ENCODE data around the gene SYMPK. TPM values are rescaled to one million over a fixed set of nuclear protein-coding genes. Genes with fewer than 3 reads are reported as not detected.

SYMPK gene
- total RNA-seq, result 10 to 100 TPM; 22.2 to 87.8 (median 39.2) TPM

- peak; percentile 88 to 96 (median 94) for ATAC-seq (replicated peaks in 6 of 8)
- 0 to 5% (median 0%) methylated on average over 2 to 17 of the region's 65 CpGs; no CpG with 5 or more reads in 1 of the 10 experiments for WGBS, 10 experiments
These were observed at the start of gene SYMPK for GRCh38 chr19:45862564-45863334. Gene SYMPK (minus strand): TSS chr19:45863147. CDS start chr19:45854495, 8,652 bp downstream.

GRCh38 chr19:45911291-45911690 lies 48.3 kb upstream of the SYMPK start:
- no peak for ATAC-seq (replicated peaks in 6 of 8)
- peaks cover 0 to 3% of the 10 kb centered on the region in 2 donors for H3K4me1 ChIP-seq (replicated peaks in 1 of 2)
- H3K4me3 ChIP-seq, result no peak overlapping the region
- in situ Hi-C loops (cut with MboI; ENCODE audit: low pct_unique_long_range_greater_than_20kb in 2 of 9, low sequenced_read_pairs in 9 of 9, unreplicated experiment in 9 of 9), result no loop called here
- no peak overlapping the region for H3K27ac ChIP-seq
- 33 to 100% (median 64%) methylated on average over 1 to 3 of the region's 8 CpGs; no CpG with 5 or more reads in 4 of the 10 experiments for WGBS, 10 experiments

More at GRCh38 chr19:45862564-45863334, at the start of gene SYMPK:
- in situ Hi-C loops (cut with MboI; ENCODE audit: low pct_unique_long_range_greater_than_20kb in 2 of 9, low sequenced_read_pairs in 9 of 9, unreplicated experiment in 9 of 9), result no loop called here
- Histone ChIP-seq H3K4me3 (peak within 1 kb of the TSS; percentile 58 to 96 (median 75)), H3K27ac (peak within 1 kb of the TSS; percentile 93 to 97), H3K4me1 (replicated peaks in 1 of 2) (peaks cover 0 to 6% of the 10 kb centered on the region in 2 donors)

DNA sequence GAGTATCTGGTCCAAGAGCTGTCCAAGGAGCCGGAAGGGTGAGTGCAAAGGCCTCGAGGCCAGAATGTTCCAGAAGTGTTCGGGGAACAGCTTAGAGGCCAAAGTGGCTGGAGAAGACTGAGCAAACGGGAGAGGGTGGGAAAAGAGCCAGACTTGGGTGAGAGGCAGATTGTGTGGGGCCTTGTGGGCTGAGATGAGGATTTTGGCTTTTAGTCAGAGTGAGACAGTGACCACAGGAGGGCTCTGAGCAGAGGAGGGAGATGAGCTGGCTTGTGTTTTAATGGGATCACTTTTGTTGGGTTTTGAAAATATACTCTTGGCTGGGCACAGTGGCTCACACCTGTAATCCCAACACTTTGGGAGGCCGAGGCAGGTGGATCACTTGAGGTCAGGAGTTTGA lies 46.0 kb upstream of the SYMPK start:
- WGBS, 10 experiments, result 38 to 100% (median 85%) methylated on average over 1 to 3 of the region's 5 CpGs; no CpG with 5 or more reads in 4 of the 10 experiments
- Histone ChIP-seq H3K4me3 (no peak overlapping the region), H3K27ac (no peak overlapping the region), H3K4me1 (replicated peaks in 1 of 2) (peaks cover 0 to 1% of the 10 kb centered on the region in 2 donors)
- no peak for ATAC-seq (replicated peaks in 6 of 8)
- in situ Hi-C loops (cut with MboI; ENCODE audit: low pct_unique_long_range_greater_than_20kb in 2 of 9, low sequenced_read_pairs in 9 of 9, unreplicated experiment in 9 of 9), result no loop called here

DNA sequence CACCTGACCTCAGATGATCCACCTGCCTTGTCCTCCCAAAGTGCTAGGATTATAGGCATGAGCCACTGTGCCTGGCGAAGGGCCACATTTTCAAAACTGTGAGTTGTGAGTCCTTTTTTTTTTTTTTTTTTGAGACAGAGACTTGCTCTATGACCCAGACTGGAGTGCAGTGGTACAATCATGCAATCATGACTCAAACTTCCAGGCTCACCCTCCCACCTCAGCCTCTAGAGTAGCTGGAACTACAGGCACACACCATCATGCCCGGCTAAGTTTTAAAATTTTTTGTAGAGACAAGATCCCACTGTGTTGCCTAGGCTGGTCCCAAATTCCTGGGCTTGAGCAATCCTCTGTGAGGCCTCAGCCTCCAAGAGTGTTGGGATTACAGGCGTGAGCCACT lies 43.3 kb upstream of the SYMPK start:
- in situ Hi-C loops (cut with MboI; ENCODE audit: low pct_unique_long_range_greater_than_20kb in 2 of 9, low sequenced_read_pairs in 9 of 9, unreplicated experiment in 9 of 9), result no loop called here
- Histone ChIP-seq H3K4me3 (no peak overlapping the region), H3K27ac (no peak overlapping the region), H3K4me1 (replicated peaks in 1 of 2) (peaks cover 0 to 5% of the 10 kb centered on the region in 2 donors)
- WGBS, 10 experiments, result 50 to 100% (median 80%) methylated on average over 1 to 2 of the region's 3 CpGs; no CpG with 5 or more reads in 5 of the 10 experiments
- no peak for ATAC-seq (replicated peaks in 6 of 8)

DNA sequence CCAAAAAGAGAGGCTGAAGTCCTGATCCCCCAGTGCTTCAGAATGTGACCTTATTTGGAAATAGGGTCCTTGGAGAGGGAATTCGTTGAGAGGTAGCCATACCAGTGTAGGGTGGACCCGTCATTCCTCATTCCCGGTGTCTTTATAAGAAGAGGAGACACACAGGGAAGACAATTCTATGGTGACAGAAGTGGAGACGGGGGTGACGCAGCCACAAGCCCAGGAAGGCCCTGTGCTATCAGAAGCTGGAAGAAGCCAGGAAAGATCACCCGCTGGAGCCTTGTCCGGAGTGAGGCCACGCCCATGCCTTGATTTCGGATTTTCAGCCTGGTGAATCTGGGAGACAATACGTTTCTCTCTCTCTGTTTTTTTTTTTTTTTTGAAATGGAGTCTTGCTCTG lies 42.1 kb upstream of the SYMPK start:
- Histone ChIP-seq H3K4me3 (no peak overlapping the region), H3K4me1 (replicated peaks in 1 of 2) (peaks cover 6 to 9% of the 10 kb centered on the region in 2 donors), H3K27ac (no peak overlapping the region)
- in situ Hi-C loops (cut with MboI; ENCODE audit: low pct_unique_long_range_greater_than_20kb in 2 of 9, low sequenced_read_pairs in 9 of 9, unreplicated experiment in 9 of 9), result no loop called here
- no peak for ATAC-seq (replicated peaks in 6 of 8)
- 0 to 100% (median 60%) methylated on average over 1 to 10 of the region's 10 CpGs; no CpG with 5 or more reads in 3 of the 10 experiments for WGBS, 10 experiments

GRCh38 chr19:45902651-45903625 lies 40.0 kb upstream of the SYMPK start:
- Histone ChIP-seq H3K4me1 (replicated peaks in 1 of 2) (peaks cover 6 to 9% of the 10 kb centered on the region in 2 donors), H3K4me3 (peak overlapping the region; percentile 48 to 83 (median 62)), H3K27ac (peak overlapping the region; percentile 52 to 78)
- 0% methylated on average over 6 to 14 of the region's 73 CpGs; no CpG with 5 or more reads in 8 of the 10 experiments for WGBS, 10 experiments
- peak; percentile 87 to 90 (median 88) for ATAC-seq (replicated peaks in 6 of 8)
- in situ Hi-C loops (cut with MboI; ENCODE audit: low pct_unique_long_range_greater_than_20kb in 2 of 9, low sequenced_read_pairs in 9 of 9, unreplicated experiment in 9 of 9), result no loop called here

- Histone ChIP-seq H3K4me1 (replicated peaks in 1 of 2) (peaks cover 6 to 9% of the 10 kb centered on the region in 2 donors), H3K4me3 (peak within 1 kb of the TSS; percentile 48 to 83 (median 62)), H3K27ac (peak within 1 kb of the TSS; percentile 71 to 78)
- peak; percentile 1 to 12 (median 4) for ATAC-seq (replicated peaks in 6 of 8)
- WGBS, 10 experiments, result no CpG with 5 or more reads among the region's 47 CpGs
- in situ Hi-C loops (cut with MboI; ENCODE audit: low pct_unique_long_range_greater_than_20kb in 2 of 9, low sequenced_read_pairs in 9 of 9, unreplicated experiment in 9 of 9), result no loop called here
These were observed 39.1 kb upstream of the SYMPK start, which contains the start of gene MYPOP for GRCh38 chr19:45901912-45902650. Gene MYPOP (minus strand): TSS chr19:45902613. CDS start chr19:45901773, 840 bp downstream.

DNA sequence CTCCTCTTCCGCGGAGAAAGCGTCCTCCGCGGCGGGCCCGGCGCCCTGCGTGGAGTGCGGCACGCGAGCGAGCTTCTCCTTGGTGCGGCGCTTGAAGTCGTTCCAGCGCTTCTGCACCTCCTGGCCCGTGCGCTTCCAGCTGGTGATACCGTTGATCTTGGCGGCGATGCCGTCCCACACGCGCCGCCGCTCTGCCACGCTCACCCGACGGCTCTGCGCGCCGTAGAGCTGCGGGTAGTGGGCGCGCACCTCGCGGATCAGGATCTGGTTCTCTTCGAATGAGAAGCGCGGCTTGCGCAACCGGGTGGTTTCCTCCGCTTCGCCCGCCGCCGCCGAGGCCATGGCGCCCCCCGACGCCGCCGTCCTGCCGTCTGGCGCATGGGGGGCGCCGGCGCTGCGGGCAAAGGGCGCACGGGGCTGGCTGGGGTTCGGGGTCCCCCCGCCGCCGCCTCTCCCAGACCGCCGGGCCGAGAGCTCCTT lies 38.5 kb upstream of the SYMPK start:
- in situ Hi-C loops (cut with MboI; ENCODE audit: low pct_unique_long_range_greater_than_20kb in 2 of 9, low sequenced_read_pairs in 9 of 9, unreplicated experiment in 9 of 9), result no loop called here
- 6% methylated on average over 9 of the region's 69 CpGs; no CpG with 5 or more reads in 9 of the 10 experiments for WGBS, 10 experiments
- Histone ChIP-seq H3K4me3 (peak overlapping the region; percentile 48 to 83 (median 62)), H3K4me1 (replicated peaks in 1 of 2) (peaks cover 6 to 9% of the 10 kb centered on the region in 2 donors), H3K27ac (no peak overlapping the region)
- peak in 1 of 8 experiments; percentile 3 for ATAC-seq (replicated peaks in 6 of 8)

- in situ Hi-C loops (cut with MboI; ENCODE audit: low pct_unique_long_range_greater_than_20kb in 2 of 9, low sequenced_read_pairs in 9 of 9, unreplicated experiment in 9 of 9), result no loop called here
- H3K4me3 ChIP-seq, result peak overlapping the region; percentile 48 to 83 (median 62)
- WGBS, 10 experiments, result 56 to 100% (median 82%) methylated on average over 1 to 8 of the region's 22 CpGs; no CpG with 5 or more reads in 3 of the 10 experiments
- no peak overlapping the region for H3K27ac ChIP-seq
- H3K4me1 ChIP-seq (replicated peaks in 1 of 2), result peaks cover 6 to 9% of the 10 kb centered on the region in 2 donors
- no peak for ATAC-seq (replicated peaks in 6 of 8)
These were observed 37.9 kb upstream of the SYMPK start for GRCh38 chr19:45900738-45901431.

GRCh38 chr19:45899919-45900589 lies 37.1 kb upstream of the SYMPK start:
- in situ Hi-C loops (cut with MboI; ENCODE audit: low pct_unique_long_range_greater_than_20kb in 2 of 9, low sequenced_read_pairs in 9 of 9, unreplicated experiment in 9 of 9), result no loop called here
- ATAC-seq (replicated peaks in 6 of 8), result no peak
- 94 to 100% (median 100%) methylated on average over 1 to 2 of the region's 4 CpGs; no CpG with 5 or more reads in 3 of the 10 experiments for WGBS, 10 experiments
- H3K4me3 ChIP-seq, result no peak overlapping the region
- H3K27ac ChIP-seq, result no peak overlapping the region
- H3K4me1 ChIP-seq (replicated peaks in 1 of 2), result peaks cover 6 to 9% of the 10 kb centered on the region in 2 donors

DNA sequence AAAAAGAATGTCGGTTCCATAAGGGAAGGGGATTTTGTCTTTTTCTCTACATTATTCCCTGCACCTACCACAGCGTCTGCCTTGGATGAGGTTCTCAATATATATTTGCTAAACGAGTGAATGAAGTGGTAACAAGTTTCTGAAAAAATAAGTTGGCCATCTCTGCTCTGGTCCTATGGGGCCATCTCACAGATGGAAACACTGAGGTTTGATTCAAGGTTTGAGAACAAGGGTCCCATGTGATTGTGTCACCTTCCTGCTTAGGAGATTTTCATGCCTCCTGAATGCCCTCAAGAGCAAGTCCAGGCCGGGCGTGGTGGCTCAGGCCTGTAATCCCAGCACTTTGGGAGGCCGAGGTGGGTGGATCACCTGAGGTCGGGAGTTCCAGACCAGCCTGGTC lies 36.3 kb upstream of the SYMPK start:
- WGBS, 10 experiments, result 40 to 100% (median 89%) methylated on average over 1 to 6 of the region's 7 CpGs; no CpG with 5 or more reads in 2 of the 10 experiments
- ATAC-seq (replicated peaks in 6 of 8), result no peak
- H3K4me3 ChIP-seq, result no peak overlapping the region
- peaks cover 6 to 9% of the 10 kb centered on the region in 2 donors for H3K4me1 ChIP-seq (replicated peaks in 1 of 2)
- no peak overlapping the region for H3K27ac ChIP-seq
- in situ Hi-C loops (cut with MboI; ENCODE audit: low pct_unique_long_range_greater_than_20kb in 2 of 9, low sequenced_read_pairs in 9 of 9, unreplicated experiment in 9 of 9), result no loop called here
